Hypothalamus (tissue), 51 donors: ENCODE measurements around the gene CREB3L2.
"Not testable (repeated sequence)": the region's sequence is repeated elsewhere in the genome, so short reads cannot be mapped to it uniquely, and the experiment has no call there.

Experiments used
- DNase-seq, 51 donors: peaks; one replicate each; lab custom pipeline; 2025; lab: John Stamatoyannopoulos, UW

Gene CREB3L2

GRCh38 chr7:137936509-137937201 lies 65.2 kb downstream of the CREB3L2 start:
- no peak for DNase-seq

DNA sequence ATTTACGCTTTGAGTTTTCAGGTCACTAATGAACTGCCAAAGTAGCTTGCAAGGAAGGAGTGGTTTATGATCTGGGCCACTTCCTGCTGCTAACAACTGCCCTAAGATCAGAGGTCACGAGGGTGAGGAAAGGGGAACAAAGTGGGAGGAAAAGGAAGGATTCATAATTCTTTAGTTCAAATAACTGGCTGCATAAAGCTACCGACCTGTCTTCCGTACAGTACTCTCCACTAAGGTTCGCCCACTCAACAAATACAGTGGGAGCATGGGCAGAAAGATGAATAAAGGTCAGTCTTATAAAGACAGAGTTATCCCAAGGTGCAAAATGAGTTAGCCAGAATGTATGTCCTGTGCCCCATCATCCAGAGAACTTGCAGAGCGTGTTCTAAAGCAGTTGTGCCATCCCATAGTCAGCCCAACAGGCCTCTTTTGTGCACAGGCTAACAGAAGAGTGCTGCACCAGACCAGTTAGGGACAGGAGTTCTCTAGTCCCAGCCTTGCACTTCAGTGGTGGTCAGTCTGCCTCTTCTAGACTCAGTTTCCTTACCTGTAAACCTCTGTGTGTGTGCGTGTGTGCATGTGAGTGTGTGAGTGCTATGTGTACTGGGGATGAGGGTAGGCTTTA lies 65.9 kb downstream of the CREB3L2 start:
- no peak for DNase-seq

DNA sequence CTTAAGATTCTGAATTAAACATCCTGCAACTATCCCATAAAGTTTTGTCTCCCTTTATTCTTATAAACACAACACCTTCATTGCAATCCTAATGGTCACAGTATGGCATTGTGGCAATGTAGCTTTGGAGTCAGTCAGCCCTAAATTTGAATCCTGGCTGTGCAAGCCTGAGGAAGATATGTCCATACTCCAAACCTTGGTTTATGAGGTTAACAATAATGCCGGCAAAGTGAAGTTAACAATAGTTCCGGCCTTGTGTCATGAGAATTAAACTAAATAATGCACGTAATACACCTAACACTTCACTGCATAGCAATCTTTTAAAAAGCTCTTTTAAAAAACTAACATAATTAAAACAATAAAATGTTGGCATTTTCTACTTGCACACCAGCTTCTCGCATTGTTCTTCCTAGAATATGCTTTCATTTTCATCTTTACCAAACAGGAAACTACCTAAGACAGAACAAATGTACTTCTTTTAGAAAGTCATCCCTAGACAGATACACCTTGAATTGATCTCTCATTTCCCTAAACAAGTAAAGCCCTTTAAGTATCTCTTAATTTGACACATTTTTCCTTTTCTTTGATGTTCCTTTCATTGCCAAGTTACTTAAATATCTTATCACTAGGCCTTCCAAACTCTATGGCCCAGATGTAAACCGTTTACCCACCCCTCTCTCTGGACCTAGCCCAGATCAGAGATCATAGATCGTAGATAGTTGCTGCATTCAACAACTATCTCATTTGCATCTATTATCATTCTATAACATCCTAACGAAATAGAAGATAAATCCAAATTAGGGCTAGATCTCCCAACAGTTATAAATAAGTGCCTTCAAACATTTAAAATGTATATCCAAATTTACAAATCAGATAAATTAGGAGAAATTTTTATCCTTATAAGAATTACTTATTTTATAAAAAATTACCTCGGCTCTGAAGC lies 66.7 kb downstream of the CREB3L2 start:
- DNase-seq = no peak

DNA sequence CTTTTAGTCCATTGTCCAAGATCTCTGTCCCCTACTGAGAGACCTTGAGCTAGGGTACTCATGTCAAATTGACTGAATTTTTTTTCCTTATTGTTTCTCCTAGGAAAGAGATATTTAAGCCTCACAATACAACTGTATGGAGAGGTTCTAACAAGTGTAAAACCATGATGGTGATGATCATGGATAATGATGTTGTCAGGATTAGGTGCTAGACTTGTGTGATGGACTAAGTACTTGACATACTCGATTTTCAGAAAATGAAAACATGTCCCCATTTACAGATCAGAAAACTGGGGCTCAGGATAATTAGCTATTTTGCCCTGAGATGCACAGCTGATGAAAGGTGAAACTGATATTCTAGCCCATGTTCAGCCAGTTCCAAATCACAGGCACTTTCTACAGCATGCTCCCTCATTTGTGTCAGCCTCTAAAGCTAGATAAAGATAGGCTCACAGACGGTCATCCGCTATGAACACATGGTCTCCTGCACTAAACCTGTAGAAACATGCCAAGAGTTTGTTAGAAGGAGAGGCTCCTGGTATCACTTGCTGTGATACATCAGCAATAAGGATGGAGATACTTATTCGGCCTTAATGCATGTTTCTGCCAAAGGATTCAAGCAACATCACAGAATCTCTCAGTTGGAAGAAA lies 67.6 kb downstream of the CREB3L2 start:
- DNase-seq = no peak

- DNase-seq = peak in 4 of 51 donors; percentile 6 to 41 (median 9)
Observed at GRCh38 chr7:137933270-137934017, 68.4 kb downstream of the CREB3L2 start.

DNA sequence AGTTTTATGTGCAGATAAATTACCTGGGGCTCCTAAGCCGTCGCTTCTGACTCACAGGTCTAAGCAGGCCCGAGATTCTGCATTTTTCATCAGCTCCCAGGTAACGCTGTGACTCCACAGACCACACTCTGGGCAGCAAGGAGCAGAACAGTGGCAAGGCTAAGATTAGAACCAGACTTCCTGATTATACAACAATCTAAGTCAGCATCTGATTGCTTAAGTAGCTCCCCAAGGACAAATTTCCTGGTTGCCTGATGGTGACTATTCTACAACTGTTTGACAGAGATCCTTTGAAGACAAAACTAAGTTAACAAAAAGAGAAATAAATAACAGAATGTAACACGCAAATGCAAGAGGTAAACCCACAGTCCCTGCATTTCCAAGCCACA lies 69.0 kb downstream of the CREB3L2 start:
- no peak for DNase-seq

GRCh38 chr7:137931823-137932222 lies 70.1 kb downstream of the CREB3L2 start:
- DNase-seq = no peak

DNA sequence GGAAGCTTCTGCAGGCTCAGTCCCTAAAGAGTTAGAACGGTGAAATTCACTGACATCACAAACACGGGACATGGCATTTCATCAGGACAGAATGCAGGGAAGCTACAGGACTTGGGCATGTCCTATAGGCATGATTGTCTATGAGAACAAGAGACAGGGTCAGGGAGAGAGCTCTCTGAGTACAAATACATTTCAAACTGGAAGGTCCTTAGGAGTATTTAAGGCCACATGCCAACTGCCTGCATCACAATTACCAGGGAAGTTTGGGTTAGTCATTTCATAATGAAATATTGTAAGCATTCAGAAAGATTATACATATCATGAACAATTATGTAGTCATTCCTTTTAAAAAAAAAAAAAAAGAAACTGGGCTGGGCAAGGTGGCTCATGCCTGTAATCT lies 71.3 kb downstream of the CREB3L2 start:
- DNase-seq = no peak

DNA sequence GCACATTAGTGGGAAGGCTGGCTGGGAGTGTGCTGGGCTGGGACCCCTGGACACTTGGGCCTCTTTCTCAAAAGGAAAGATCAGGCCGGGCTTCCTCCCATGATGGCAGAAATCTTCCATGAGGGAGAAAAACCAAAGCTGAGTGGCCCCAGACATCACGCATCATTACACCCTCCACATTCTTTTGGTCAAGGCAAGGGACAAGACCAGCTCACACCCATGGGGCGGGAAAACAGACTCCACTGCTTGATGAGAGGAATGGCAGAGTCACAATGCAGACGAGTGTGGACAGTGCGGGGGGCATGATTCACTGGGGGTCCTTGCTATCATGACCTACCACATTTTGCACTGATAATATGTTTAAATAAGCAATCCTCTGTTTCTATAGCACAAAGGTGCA lies 73.3 kb downstream of the CREB3L2 start:
- DNase-seq = no peak

- DNase-seq = no peak
Observed at GRCh38 chr7:137927386-137927785, 74.5 kb downstream of the CREB3L2 start.

- not testable (repeated sequence) for DNase-seq
Observed at GRCh38 chr7:137926206-137926605, 75.7 kb downstream of the CREB3L2 start.

DNA sequence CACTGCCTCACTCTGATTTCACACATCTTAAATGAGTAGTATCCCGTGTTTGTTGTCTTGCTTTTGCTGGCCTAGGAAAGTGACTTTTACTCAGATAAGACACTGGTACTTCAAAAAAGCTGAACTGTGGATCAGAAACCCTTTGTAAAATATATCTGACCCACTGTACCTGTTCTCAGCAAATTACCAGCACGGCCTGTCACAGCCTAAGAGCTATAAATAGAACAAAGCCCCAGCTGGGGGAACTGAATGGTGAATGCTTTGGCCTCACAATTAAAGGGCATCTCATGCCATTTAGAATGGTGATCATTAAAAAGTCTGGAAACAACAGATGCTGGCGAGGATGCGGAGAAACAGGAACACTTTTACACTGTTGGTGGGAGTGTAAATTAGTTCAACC lies 76.1 kb downstream of the CREB3L2 start:
- no peak for DNase-seq

GRCh38 chr7:137925091-137925490 lies 76.8 kb downstream of the CREB3L2 start:
- no peak for DNase-seq

- no peak for DNase-seq
Observed at GRCh38 chr7:137923380-137923779, 78.5 kb downstream of the CREB3L2 start.

DNA sequence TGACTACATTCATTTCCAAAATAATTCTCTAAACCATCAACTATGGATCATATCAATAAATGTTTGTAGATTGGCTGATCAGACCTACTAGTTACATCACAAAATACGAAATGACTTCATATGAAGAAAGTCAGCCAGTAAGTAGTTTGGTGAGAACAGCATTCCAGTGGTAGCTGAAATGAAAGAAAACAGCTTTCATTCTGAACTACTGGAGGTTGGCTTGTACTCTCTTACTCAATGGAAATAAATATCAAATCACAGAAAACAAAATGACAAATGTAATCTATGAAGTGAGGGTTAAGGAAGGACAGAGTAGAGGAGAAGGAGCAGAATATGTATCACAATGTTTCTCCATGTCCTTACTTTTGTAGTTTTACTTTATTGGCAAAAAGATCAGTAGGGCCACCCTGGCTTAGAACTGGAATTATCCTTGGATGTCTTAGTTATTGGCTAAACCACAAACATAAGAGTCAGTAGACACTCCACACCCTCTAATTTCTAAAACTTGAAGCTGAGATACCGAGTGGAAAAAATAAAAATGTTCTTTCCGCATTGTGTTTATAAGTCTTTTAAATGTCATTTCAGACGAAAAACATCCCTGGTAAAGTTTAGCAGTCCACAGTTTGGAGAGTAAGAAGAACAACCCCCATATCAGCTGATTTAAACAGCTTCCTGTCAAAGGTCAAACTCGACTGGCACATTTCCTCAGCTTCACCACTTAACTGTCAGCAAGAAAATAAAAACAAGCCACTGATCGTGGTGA lies 81.1 kb downstream of the CREB3L2 start:
- DNase-seq = no peak

DNA sequence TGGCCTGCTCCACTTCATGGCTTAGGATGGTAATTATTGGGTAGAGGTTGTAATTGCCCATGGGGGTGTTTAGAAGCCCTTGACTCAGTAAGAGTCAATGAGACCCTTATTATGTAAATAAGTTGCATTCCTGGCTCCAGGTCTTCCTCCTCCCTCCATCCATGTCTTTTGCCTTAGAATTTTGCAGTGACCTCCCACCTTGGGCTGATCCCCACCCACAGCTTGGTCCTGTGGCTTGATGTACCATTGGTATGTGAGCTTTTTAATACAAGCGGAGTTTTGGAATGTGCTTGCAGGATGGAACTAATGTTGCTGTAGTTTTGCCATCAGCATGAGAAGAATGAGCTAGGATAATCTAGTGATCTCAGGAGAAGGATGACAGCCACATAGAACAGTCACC lies 81.9 kb downstream of the CREB3L2 start:
- no peak for DNase-seq

- DNase-seq = no peak
Observed at GRCh38 chr7:137916980-137917645, 84.8 kb downstream of the CREB3L2 start.

GRCh38 chr7:137916564-137916963 lies 85.3 kb downstream of the CREB3L2 start:
- no peak for DNase-seq

- no peak for DNase-seq
Observed at GRCh38 chr7:137915266-137915665, 86.6 kb downstream of the CREB3L2 start.
